Measurements from ENCODE around the gene XDH. TPM values are rescaled to one million over a fixed set of nuclear protein-coding genes. Genes with fewer than 3 reads are reported as not detected.

The XDH gene
- total and polyA plus RNA-seq, 3 donors from 2014 or later = 0.21 to 1.5 (median 0.43) TPM

DNA sequence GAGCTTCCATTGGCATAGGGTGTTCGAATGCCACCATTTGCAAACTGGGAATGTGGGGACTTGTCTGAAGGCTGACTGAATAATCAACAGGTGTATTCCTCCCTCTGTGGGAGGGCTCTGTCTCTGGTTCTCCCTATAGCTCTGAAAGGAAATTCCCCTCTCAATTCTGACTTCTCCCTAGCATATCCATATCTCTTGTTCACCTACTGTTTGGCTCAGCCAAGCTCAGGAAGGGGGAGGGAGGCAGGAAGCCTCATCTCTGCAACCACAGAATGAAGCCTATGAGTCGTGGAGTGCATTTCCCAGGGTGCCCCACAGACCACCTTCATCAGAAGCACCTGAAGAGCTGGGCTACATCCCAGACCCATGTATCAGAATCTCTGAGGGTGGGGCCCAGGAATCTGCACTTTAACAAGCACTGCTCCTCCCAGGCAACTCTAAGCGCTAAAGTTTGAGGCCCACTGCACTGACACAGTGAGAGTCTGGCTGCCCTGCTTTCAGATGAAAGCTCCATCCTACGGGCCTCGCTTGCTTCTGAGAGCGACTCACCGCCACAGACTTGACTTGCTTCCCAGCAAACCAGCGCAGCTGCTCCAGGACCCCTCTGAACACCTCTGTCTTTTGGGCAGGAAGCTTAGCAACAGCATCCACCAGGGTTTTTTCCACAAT, 32.0 kb downstream of the XDH start:
- intact Hi-C loops (cut with DNase I; ENCODE audit: low total_unique reads) = no loop called here
- H3K27me3 ChIP-seq = no peaks in the 10 kb centered on the region
- DNase-seq = no peak
- no peaks in the 10 kb centered on the region for H3K9me3 ChIP-seq
- WGBS, 2 donors = 82 to 86% methylated on average over 8 of the region's 8 CpGs
- H3K4me1 ChIP-seq = no peaks in the 10 kb centered on the region
- TF ChIP-seq POLR2A (IDR thresholded peaks at IDR 0.05) = no peak
- TF ChIP-seq, protein P1, sequence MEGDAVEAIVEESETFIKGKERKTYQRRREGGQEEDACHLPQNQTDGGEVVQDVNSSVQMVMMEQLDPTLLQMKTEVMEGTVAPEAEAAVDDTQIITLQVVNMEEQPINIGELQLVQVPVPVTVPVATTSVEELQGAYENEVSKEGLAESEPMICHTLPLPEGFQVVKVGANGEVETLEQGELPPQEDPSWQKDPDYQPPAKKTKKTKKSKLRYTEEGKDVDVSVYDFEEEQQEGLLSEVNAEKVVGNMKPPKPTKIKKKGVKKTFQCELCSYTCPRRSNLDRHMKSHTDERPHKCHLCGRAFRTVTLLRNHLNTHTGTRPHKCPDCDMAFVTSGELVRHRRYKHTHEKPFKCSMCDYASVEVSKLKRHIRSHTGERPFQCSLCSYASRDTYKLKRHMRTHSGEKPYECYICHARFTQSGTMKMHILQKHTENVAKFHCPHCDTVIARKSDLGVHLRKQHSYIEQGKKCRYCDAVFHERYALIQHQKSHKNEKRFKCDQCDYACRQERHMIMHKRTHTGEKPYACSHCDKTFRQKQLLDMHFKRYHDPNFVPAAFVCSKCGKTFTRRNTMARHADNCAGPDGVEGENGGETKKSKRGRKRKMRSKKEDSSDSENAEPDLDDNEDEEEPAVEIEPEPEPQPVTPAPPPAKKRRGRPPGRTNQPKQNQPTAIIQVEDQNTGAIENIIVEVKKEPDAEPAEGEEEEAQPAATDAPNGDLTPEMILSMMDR (IDR thresholded peaks at IDR 0.05) = no peak
- no peak overlapping the region for H3K4me3 ChIP-seq
- no peak overlapping the region for H3K27ac ChIP-seq
- H3K36me3 ChIP-seq (ENCODE audit: low read depth, missing control alignments) = no peaks in the 10 kb centered on the region

DNA sequence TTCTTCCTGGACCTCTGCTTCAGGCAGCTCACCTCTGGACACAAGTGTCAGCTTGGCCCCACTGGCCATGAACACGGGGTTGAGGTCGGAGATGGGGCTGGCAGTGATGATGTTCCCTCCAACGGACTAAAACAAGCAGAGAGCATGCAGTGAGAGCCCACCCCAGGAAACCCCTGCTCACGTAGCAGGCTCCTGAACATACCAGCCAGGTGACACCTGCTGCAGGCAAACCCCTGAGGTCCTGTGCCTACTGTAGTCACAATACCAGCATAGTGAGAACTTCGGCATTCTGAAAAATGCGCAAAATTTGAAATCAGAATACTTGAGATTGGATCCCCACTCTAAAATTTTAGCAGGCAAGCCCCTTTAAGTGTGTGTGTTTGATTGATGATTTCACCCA, 32.9 kb downstream of the XDH start:
- Histone ChIP-seq H3K36me3 (ENCODE audit: low read depth, missing control alignments) (no peaks in the 10 kb centered on the region), H3K27me3 (no peaks in the 10 kb centered on the region), H3K4me1 (no peaks in the 10 kb centered on the region), H3K27ac (no peak overlapping the region), H3K4me3 (no peak overlapping the region), H3K9me3 (no peaks in the 10 kb centered on the region)
- TF ChIP-seq, protein P1 (IDR thresholded peaks at IDR 0.05) = no peak
- no peak for TF ChIP-seq POLR2A (IDR thresholded peaks at IDR 0.05)
- 66 to 76% methylated on average over 6 of the region's 6 CpGs for WGBS, 2 donors
- DNase-seq = no peak
- intact Hi-C loops (cut with DNase I; ENCODE audit: low total_unique reads) = no loop called here

DNA sequence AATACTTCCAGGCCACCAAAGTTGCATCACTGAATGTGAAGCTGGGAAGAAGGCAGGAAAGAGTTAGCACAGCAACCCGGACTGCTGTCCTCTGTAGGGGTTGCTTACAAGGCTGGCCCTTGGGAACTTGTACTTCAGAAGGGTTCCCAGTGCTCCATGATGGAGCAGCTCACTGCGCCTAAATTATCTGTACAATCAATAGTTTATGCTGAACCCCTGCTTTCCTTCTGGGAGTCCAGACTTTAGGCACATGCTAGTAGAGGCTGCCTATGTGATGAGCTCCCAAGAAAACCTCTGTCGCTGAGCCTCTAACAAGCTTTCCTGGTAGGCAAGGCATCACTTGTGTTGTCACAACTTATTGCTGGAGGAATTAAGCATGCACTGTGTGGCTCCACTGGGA, 34.3 kb downstream of the XDH start:
- DNase-seq = no peak
- no peaks in the 10 kb centered on the region for H3K27me3 ChIP-seq
- no peaks in the 10 kb centered on the region for H3K36me3 ChIP-seq (ENCODE audit: low read depth, missing control alignments)
- intact Hi-C loops (cut with DNase I; ENCODE audit: low total_unique reads) = no loop called here
- WGBS, 2 donors = 90 to 93% methylated on average over 2 to 3 of the region's 3 CpGs
- no peak for TF ChIP-seq POLR2A (IDR thresholded peaks at IDR 0.05)
- TF ChIP-seq, protein P1 (IDR thresholded peaks at IDR 0.05) = no peak
- no peaks in the 10 kb centered on the region for H3K4me1 ChIP-seq
- no peaks in the 10 kb centered on the region for H3K9me3 ChIP-seq
- H3K4me3 ChIP-seq = no peak overlapping the region
- H3K27ac ChIP-seq = no peak overlapping the region

DNA sequence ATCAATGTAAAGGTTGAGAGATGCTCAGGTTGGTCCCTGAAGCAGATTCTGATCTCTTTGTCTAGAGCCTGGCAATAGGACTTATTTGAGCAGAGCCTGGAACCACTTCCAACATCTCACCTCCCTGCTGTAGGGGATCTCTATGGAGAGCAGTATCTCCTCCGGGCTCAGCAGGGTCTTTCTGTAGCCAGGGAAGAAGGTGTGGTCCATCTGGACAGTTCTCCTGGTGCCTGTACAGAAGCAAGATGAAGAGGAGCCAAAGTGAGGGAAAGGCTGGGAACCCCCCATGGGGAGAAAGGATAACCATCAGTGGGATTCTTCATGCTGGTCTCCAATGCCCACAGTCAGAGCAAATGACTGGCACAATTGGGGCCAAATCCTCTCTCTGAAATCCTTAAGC, 34.8 kb downstream of the XDH start:
- Histone ChIP-seq H3K27ac (no peak overlapping the region), H3K36me3 (ENCODE audit: low read depth, missing control alignments) (no peaks in the 10 kb centered on the region), H3K4me1 (no peaks in the 10 kb centered on the region), H3K27me3 (no peaks in the 10 kb centered on the region), H3K9me3 (no peaks in the 10 kb centered on the region), H3K4me3 (no peak overlapping the region)
- intact Hi-C loops (cut with DNase I; ENCODE audit: low total_unique reads) = no loop called here
- DNase-seq = no peak
- 88 to 91% methylated on average over 1 of the region's 1 CpG for WGBS, 2 donors
- TF ChIP-seq, protein P1 (IDR thresholded peaks at IDR 0.05) = no peak
- TF ChIP-seq POLR2A (IDR thresholded peaks at IDR 0.05) = no peak
